Upper lobe of right lung (tissue), 1 donor: Measurements from ENCODE around the gene KIF25. TPM values are rescaled to one million over a fixed set of nuclear protein-coding genes. Genes with fewer than 3 reads are reported as not detected.

Experiments used
- ATAC-seq: fragments of 200-7000 bp; cut with Tn5 transposase; one replicate; pipeline ENCODE4 v1.9.1; 2020; ENCODE audit warnings: mild to moderate bottlenecking, moderate library complexity
- DNase-seq: peaks from one replicate; pipeline ENCODE4 v3.0.0-alpha.2; 2020
- H3K27ac ChIP-seq: fragments of 200-600 bp; one replicate; pipeline ENCODE4 v1.8.0; 2022
- H3K27me3 ChIP-seq: fragments of 200-600 bp; one replicate; pipeline ENCODE4 v1.8.0; 2022; ENCODE audit warnings: mild to moderate bottlenecking
- H3K36me3 ChIP-seq: fragments of 200-600 bp; one replicate; pipeline ENCODE4 v1.8.0; 2022
- H3K4me1 ChIP-seq: fragments of 200-600 bp; one replicate; pipeline ENCODE4 v1.8.0; 2022
- H3K4me3 ChIP-seq: fragments of 200-600 bp; one replicate; pipeline ENCODE4 v1.8.0; 2022; ENCODE audit warnings: mild to moderate bottlenecking
- H3K9me3 ChIP-seq: fragments of 200-600 bp; one replicate; pipeline ENCODE4 v1.8.0; 2022
- CTCF ChIP-seq: fragments of 200-600 bp; IDR thresholded peaks from one replicate; pipeline ENCODE4 v1.8.0; 2022; ENCODE audit warnings: antibody characterized with exemption
- intact Hi-C: fragments of 100-400 bp; cut with DNase I; formaldehyde crosslinking; loops from one replicate; pipeline ENCODE4 v1.11.0; 2022
- total RNA-seq: library from RNA; stranded (reverse); fragmentation: NEBNext Ultra II Directional; extraction: Animal tissue kit (Norgen Biotek cat#: 25700); gene quantifications from one replicate; pipeline ENCODE4 v1.2.1, GENCODE V29; 2021
- donor health status: DM: no; HTN: yes; CAD: no; lungs with severe emphysema.

Gene KIF25
- total RNA-seq, 1 donor from 2014 or later = 0.96 TPM

GRCh38 chr6:168013250-168013915, 15.9 kb downstream of the KIF25 start:
- Histone ChIP-seq H3K4me1 (no peaks in the 10 kb centered on the region), H3K9me3 (peaks cover 17% of the 10 kb centered on the region), H3K36me3 (no peaks in the 10 kb centered on the region), H3K27ac (no peak overlapping the region), H3K27me3 (no peaks in the 10 kb centered on the region), H3K4me3 (no peak overlapping the region)
- no peak for TF ChIP-seq CTCF
- no peak for DNase-seq
- ATAC-seq = no peak
- intact Hi-C loops = no loop called here

- Histone ChIP-seq H3K9me3 (peaks cover 17% of the 10 kb centered on the region), H3K36me3 (no peaks in the 10 kb centered on the region), H3K4me3 (no peak overlapping the region), H3K4me1 (no peaks in the 10 kb centered on the region), H3K27ac (no peak overlapping the region), H3K27me3 (no peaks in the 10 kb centered on the region)
- ATAC-seq (no peak), DNase-seq (no peak)
- no peak for TF ChIP-seq CTCF
- intact Hi-C loops = no loop called here
Measured at GRCh38 chr6:168014428-168014827, 17.0 kb downstream of the KIF25 start.

GRCh38 chr6:168015009-168015408, 17.5 kb downstream of the KIF25 start:
- H3K36me3 ChIP-seq = no peaks in the 10 kb centered on the region
- ATAC-seq (no peak), DNase-seq (no peak)
- no peak overlapping the region for H3K4me3 ChIP-seq
- intact Hi-C loops = no loop called here
- no peaks in the 10 kb centered on the region for H3K27me3 ChIP-seq
- no peak for TF ChIP-seq CTCF
- H3K9me3 ChIP-seq = peaks cover 17% of the 10 kb centered on the region
- no peaks in the 10 kb centered on the region for H3K4me1 ChIP-seq
- no peak overlapping the region for H3K27ac ChIP-seq

- Histone ChIP-seq H3K36me3 (no peaks in the 10 kb centered on the region), H3K4me3 (no peak overlapping the region), H3K9me3 (peaks cover 16% of the 10 kb centered on the region), H3K4me1 (no peaks in the 10 kb centered on the region), H3K27ac (no peak overlapping the region), H3K27me3 (no peaks in the 10 kb centered on the region)
- ATAC-seq = no peak
- DNase-seq = no peak
- no peak for TF ChIP-seq CTCF
- intact Hi-C loops = no loop called here
Measured at GRCh38 chr6:168015482-168016175, 18.2 kb downstream of the KIF25 start.

GRCh38 chr6:168016176-168016620, 18.7 kb downstream of the KIF25 start:
- H3K36me3 ChIP-seq = no peaks in the 10 kb centered on the region
- no peak overlapping the region for H3K27ac ChIP-seq
- intact Hi-C loops = no loop called here
- H3K4me1 ChIP-seq = no peaks in the 10 kb centered on the region
- no peak for DNase-seq
- ATAC-seq = no peak
- H3K4me3 ChIP-seq = no peak overlapping the region
- H3K27me3 ChIP-seq = no peaks in the 10 kb centered on the region
- H3K9me3 ChIP-seq = peaks cover 11% of the 10 kb centered on the region
- no peak for TF ChIP-seq CTCF
